Left lung (tissue), 10 donors: ENCODE results near the gene CEP95. TPM values are rescaled to one million over a fixed set of nuclear protein-coding genes. Genes with fewer than 3 reads are reported as not detected.

Experiments
- ATAC-seq: fragments of 200-7000 bp; cut with Tn5 transposase; one replicate; pipeline ENCODE4 v1.9.1; 2020; ENCODE audit warnings: moderate library complexity
- DNase-seq, 4 donors: peaks; one replicate each; pipeline ENCODE4 v3.0.0-alpha.2; 2013 to 2020
- H3K27ac ChIP-seq, 2 donors: fragments of 200-600 bp; sonication (generic) in 1 of 2; one replicate each; pipeline versions ENCODE4 v1.5.0 to v1.8.0; 2020 to 2021
- H3K27me3 ChIP-seq, 2 donors: fragments of 200-600 bp; sonication (generic) in 1 of 2; one replicate each; pipeline versions ENCODE4 v1.5.0 to v1.8.0; 2020 to 2021
- H3K36me3 ChIP-seq, 2 donors: fragments of 200-600 bp; sonication (generic) in 1 of 2; one replicate each; pipeline versions ENCODE4 v1.5.0 to v1.8.0; 2020 to 2021
- H3K4me1 ChIP-seq, 2 donors: fragments of 200-600 bp; one replicate each; pipeline ENCODE4 v1.8.0; 2021
- H3K4me3 ChIP-seq, 2 donors: fragments of 200-600 bp; sonication (generic) in 1 of 2; one replicate each; pipeline versions ENCODE4 v1.5.0 to v1.8.0; 2020 to 2021; ENCODE audit warnings: mild to moderate bottlenecking in 1 of 2
- H3K9me3 ChIP-seq, 2 donors: fragments of 200-600 bp; sonication (generic) in 1 of 2; one replicate each; pipeline versions ENCODE4 v1.5.0 to v1.8.0; 2020 to 2021
- intact Hi-C, 2 donors: fragments of 100-400 bp; cut with DNase I; formaldehyde crosslinking; loops; one replicate each; pipeline versions ENCODE4 v1.11.2 to v1.14.2; 2022
- polyA plus RNA-seq, 6 donors: library from polyadenylated mRNA; unstranded; fragments of 120-200 nt; gene quantifications; one replicate each; pipeline ENCODE4 v1.2.1, GENCODE V29; 2013; ENCODE audit not compliant: insufficient read length in 6 of 6
- total RNA-seq, 2 donors: library from RNA; stranded (reverse); fragmentation: NEBNext Ultra II Directional; extraction: Animal tissue kit (Norgen Biotek cat#: 25700); gene quantifications; one replicate each; pipeline ENCODE4 v1.2.1, GENCODE V29; 2021
- TF ChIP-seq, protein P1 (sequence below), 2 donors: fragments of 200-600 bp; sonication (generic) in 1 of 2; IDR thresholded peaks; one replicate each; pipeline versions ENCODE4 v1.5.0 to v1.8.0; 2021; ENCODE audit warnings: antibody characterized with exemption in 2 of 2
- donor health status: DM: no; HTN: yes; CAD: no.
- donor health status: DM: no; HTN: no; CAD: no.

The CEP95 gene
- total and polyA plus RNA-seq, 8 donors: 21.2 to 202 (median 148) TPM

DNA sequence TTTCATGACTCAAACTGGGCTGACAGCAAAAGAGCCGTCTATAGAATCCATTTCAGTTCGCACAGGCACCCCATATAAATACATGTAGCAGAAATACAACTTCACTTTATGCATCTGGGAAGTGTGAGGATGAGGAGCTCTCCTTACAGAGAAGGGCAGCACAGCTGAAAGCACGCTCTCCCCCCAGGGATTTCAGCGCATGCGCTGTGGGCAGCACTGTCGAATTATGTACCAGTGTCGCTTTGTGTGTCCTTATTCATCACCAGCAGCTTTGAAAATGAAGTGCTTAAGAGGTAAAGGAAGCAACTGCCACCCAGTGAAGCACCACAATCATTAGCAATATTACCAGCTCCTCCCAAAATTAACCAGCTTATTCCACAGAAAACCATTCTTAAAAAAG lies 39.9 kb downstream of the CEP95 start:
- TF ChIP-seq, protein P1, sequence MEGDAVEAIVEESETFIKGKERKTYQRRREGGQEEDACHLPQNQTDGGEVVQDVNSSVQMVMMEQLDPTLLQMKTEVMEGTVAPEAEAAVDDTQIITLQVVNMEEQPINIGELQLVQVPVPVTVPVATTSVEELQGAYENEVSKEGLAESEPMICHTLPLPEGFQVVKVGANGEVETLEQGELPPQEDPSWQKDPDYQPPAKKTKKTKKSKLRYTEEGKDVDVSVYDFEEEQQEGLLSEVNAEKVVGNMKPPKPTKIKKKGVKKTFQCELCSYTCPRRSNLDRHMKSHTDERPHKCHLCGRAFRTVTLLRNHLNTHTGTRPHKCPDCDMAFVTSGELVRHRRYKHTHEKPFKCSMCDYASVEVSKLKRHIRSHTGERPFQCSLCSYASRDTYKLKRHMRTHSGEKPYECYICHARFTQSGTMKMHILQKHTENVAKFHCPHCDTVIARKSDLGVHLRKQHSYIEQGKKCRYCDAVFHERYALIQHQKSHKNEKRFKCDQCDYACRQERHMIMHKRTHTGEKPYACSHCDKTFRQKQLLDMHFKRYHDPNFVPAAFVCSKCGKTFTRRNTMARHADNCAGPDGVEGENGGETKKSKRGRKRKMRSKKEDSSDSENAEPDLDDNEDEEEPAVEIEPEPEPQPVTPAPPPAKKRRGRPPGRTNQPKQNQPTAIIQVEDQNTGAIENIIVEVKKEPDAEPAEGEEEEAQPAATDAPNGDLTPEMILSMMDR (IDR thresholded peaks at IDR 0.05): no peak
- no peak for ATAC-seq
- no peaks in the 10 kb centered on the region for H3K27me3 ChIP-seq
- H3K4me3 ChIP-seq: no peak overlapping the region
- no peaks in the 10 kb centered on the region for H3K9me3 ChIP-seq
- H3K36me3 ChIP-seq: peaks cover 0 to 92% of the 10 kb centered on the region in 2 donors
- intact Hi-C loops: no loop called here
- H3K4me1 ChIP-seq: no peaks in the 10 kb centered on the region
- no peak overlapping the region for H3K27ac ChIP-seq
- DNase-seq: no peak

DNA sequence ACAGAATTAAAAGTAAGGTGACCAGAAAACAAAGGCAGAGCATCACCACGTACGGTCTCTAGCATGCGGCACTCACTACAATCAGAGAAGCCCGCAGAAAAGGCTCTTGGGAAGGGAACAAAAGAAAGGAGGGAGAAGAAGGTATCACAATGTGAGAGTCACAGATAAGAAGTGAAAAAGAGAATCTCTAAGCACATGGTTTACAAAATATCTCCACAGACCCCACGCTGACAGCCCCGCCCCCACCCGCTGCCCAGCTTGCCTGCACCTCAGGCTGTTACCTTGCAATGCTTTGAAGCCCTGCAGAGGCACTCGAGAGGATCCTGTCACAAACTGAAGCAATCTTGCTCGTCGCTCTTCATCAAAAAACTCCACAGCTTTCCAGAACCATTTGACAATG lies 40.5 kb downstream of the CEP95 start:
- Histone ChIP-seq H3K4me1 (no peaks in the 10 kb centered on the region), H3K4me3 (no peak overlapping the region), H3K9me3 (no peaks in the 10 kb centered on the region), H3K27me3 (no peaks in the 10 kb centered on the region), H3K27ac (no peak overlapping the region), H3K36me3 (peaks cover 0 to 89% of the 10 kb centered on the region in 2 donors)
- no peak for ATAC-seq
- intact Hi-C loops: no loop called here
- no peak for DNase-seq
- TF ChIP-seq, protein P1 (IDR thresholded peaks at IDR 0.05): no peak

DNA sequence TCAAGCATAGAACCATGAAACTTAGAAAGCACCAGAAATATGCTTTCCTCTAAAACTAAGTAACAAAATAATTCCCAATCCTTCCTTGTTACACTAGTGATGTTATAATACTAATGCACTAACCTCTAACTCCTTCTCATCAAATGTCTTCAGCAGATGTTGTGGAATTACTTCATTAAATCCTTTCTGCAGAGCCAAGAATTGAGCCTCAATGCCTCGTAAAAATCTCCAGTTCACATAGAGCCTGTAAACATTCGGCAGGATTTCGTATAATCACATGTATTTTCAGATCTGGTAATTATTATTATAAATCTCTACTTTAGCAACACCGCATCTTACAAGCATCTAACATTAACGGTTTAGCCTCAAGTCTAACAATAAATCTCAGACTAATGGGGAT lies 44.7 kb downstream of the CEP95 start:
- Histone ChIP-seq H3K4me3 (no peak overlapping the region), H3K4me1 (no peaks in the 10 kb centered on the region), H3K9me3 (no peaks in the 10 kb centered on the region), H3K27ac (no peak overlapping the region), H3K27me3 (no peaks in the 10 kb centered on the region), H3K36me3 (peaks cover 0 to 89% of the 10 kb centered on the region in 2 donors)
- TF ChIP-seq, protein P1 (IDR thresholded peaks at IDR 0.05): no peak
- ATAC-seq (no peak), DNase-seq (no peak)
- intact Hi-C loops: no loop called here

DNA sequence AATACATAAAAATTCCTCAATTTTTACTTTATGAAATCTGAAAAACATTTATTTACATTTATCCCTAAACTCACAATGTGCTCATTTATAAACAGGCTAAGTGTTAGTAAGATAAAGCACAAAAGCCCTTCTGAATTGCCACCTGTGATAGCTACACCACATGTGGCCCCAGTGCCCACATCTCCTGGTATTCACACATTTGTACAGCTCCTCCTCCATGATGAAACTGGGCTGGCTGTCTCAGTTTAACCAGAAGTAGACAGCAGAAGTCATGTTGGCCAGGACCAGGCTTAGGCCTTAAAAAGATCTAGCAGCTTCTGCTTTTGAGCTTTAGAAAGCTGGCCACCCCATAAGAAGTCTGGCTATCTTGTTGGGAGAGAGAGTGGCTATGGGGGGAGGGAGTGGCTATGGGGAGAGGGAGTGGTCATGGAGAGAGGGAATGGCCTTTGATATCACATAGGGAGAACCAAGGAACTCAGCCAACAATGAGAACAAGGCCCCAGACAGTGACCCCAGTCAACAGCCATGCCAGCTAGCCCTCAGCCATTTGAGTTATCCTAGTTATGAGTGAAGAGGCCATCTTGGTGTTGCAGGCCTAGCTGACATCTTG lies 47.4 kb downstream of the CEP95 start:
- Histone ChIP-seq H3K27ac (no peak overlapping the region), H3K27me3 (no peaks in the 10 kb centered on the region), H3K4me3 (no peak overlapping the region), H3K4me1 (no peaks in the 10 kb centered on the region), H3K36me3 (peaks cover 0 to 89% of the 10 kb centered on the region in 2 donors), H3K9me3 (no peaks in the 10 kb centered on the region)
- TF ChIP-seq, protein P1 (IDR thresholded peaks at IDR 0.05): no peak
- DNase-seq (no peak), ATAC-seq (no peak)
- intact Hi-C loops: no loop called here

DNA sequence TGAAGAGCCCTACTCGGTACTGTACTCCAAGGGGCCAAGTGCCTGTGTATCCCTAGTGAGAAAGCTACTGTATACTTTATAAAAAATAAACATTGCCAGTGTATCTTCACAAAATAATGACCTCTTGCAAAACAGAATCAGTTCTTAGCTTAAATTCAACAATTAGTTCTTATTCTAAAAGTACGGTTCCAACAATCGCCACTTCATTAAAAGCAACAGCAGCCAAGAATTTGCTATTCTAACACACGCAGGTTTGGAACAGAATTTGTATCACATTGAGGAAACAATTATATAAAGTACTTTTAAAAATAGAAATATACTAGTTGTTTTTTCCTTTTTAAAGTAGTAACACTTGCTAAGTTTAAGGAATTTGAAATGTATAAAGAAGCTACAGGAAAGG lies 48.5 kb downstream of the CEP95 start:
- no peaks in the 10 kb centered on the region for H3K27me3 ChIP-seq
- peaks cover 0 to 89% of the 10 kb centered on the region in 2 donors for H3K36me3 ChIP-seq
- TF ChIP-seq, protein P1 (IDR thresholded peaks at IDR 0.05): no peak
- DNase-seq (peak in 2 of 4 donors; percentile 76 to 84), ATAC-seq (peak; percentile 33)
- intact Hi-C loops: no loop called here
- no peaks in the 10 kb centered on the region for H3K9me3 ChIP-seq
- no peaks in the 10 kb centered on the region for H3K4me1 ChIP-seq
- H3K4me3 ChIP-seq: no peak overlapping the region
- no peak overlapping the region for H3K27ac ChIP-seq
